ENCODE data around the gene CCDC188. TPM values are rescaled to one million over a fixed set of nuclear protein-coding genes. Genes with fewer than 3 reads are reported as not detected.

Gene CCDC188
- total RNA-seq, 1 experiment from 2014 or later, result not detected

DNA sequence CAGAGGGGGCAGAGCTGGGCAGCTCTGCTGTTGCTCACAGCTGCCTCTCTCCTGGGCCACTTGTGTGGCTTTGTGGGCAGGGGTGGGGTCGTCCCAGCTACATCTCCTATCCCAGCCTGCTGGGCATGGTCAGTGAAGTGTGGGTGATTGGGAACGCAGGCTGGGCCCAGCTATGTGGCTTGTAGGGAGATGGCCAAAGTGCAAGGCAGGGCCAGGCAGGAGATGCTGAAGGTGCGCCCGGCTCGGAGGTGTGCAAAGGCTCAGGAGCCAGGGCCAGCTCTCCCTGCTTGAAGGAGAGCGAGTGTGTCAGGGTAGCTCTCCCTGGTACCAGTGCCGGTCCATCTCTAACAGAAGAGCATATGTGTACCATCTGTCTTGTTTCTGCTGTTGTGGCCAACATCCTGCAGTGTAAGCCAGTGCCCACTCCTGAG lies 43.4 kb downstream of the CCDC188 start:
- Histone ChIP-seq H3K27ac (ENCODE audit: low read length) (no peak overlapping the region), H3K27me3 (ENCODE audit: control insufficient read depth, insufficient read depth, low read length) (no peaks in the 10 kb centered on the region), H3K4me1 (ENCODE audit: control insufficient read depth, insufficient read depth, low read length) (peaks cover 3% of the 10 kb centered on the region), H3K4me3 (ENCODE audit: low read depth in 2 of 2, low read length in 2 of 2) (no peak overlapping the region), H3K36me3 (ENCODE audit: control insufficient read depth, insufficient read depth, low read length) (peaks cover 3% of the 10 kb centered on the region), H3K9me3 (ENCODE audit: control insufficient read depth, insufficient read depth, low read depth, low read length) (no peaks in the 10 kb centered on the region)
- intact Hi-C loops (cut with micrococcal nuclease; ENCODE audit: unreplicated experiment), result no loop called here
- in situ Hi-C loops (cut with HindIII; ENCODE audit: low pct_unique_long_range_greater_than_20kb, low sequenced_read_pairs), result no loop called here
- DNase-seq (ENCODE audit: low read depth, low spot score) (no peak), ATAC-seq (no peak)
- BruUV-seq (replicated peaks), result no TSS peak
- TF ChIP-seq, protein P1, sequence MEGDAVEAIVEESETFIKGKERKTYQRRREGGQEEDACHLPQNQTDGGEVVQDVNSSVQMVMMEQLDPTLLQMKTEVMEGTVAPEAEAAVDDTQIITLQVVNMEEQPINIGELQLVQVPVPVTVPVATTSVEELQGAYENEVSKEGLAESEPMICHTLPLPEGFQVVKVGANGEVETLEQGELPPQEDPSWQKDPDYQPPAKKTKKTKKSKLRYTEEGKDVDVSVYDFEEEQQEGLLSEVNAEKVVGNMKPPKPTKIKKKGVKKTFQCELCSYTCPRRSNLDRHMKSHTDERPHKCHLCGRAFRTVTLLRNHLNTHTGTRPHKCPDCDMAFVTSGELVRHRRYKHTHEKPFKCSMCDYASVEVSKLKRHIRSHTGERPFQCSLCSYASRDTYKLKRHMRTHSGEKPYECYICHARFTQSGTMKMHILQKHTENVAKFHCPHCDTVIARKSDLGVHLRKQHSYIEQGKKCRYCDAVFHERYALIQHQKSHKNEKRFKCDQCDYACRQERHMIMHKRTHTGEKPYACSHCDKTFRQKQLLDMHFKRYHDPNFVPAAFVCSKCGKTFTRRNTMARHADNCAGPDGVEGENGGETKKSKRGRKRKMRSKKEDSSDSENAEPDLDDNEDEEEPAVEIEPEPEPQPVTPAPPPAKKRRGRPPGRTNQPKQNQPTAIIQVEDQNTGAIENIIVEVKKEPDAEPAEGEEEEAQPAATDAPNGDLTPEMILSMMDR (IDR thresholded peaks at IDR 0.05), result no peak
- no peak for TF ChIP-seq POLR2AphosphoS5 (IDR thresholded peaks at IDR 0.05; ENCODE audit: low read depth, low read length)
- TF ChIP-seq SIN3A (IDR thresholded peaks at IDR 0.05; ENCODE audit: borderline replicate concordance, insufficient read depth, low read depth, low read length), result no peak
- TF ChIP-seq TCF7L2 (IDR thresholded peaks at IDR 0.05; ENCODE audit: low read depth, low read length), result no peak
- TF ChIP-seq, protein P2, sequence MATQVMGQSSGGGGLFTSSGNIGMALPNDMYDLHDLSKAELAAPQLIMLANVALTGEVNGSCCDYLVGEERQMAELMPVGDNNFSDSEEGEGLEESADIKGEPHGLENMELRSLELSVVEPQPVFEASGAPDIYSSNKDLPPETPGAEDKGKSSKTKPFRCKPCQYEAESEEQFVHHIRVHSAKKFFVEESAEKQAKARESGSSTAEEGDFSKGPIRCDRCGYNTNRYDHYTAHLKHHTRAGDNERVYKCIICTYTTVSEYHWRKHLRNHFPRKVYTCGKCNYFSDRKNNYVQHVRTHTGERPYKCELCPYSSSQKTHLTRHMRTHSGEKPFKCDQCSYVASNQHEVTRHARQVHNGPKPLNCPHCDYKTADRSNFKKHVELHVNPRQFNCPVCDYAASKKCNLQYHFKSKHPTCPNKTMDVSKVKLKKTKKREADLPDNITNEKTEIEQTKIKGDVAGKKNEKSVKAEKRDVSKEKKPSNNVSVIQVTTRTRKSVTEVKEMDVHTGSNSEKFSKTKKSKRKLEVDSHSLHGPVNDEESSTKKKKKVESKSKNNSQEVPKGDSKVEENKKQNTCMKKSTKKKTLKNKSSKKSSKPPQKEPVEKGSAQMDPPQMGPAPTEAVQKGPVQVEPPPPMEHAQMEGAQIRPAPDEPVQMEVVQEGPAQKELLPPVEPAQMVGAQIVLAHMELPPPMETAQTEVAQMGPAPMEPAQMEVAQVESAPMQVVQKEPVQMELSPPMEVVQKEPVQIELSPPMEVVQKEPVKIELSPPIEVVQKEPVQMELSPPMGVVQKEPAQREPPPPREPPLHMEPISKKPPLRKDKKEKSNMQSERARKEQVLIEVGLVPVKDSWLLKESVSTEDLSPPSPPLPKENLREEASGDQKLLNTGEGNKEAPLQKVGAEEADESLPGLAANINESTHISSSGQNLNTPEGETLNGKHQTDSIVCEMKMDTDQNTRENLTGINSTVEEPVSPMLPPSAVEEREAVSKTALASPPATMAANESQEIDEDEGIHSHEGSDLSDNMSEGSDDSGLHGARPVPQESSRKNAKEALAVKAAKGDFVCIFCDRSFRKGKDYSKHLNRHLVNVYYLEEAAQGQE (IDR thresholded peaks at IDR 0.05; ENCODE audit: insufficient read depth in 1 of 2, low read depth in 2 of 2, low read length in 1 of 2), result no peak
- ChIA-PET POLR2A (no interaction called here), CTCF (interaction anchor here (0.6 kb wide), 2 partner anchors 141 to 794 kb away, joined by 3 to 7 read pairs; no protein-coding TSS in a partner anchor)

DNA sequence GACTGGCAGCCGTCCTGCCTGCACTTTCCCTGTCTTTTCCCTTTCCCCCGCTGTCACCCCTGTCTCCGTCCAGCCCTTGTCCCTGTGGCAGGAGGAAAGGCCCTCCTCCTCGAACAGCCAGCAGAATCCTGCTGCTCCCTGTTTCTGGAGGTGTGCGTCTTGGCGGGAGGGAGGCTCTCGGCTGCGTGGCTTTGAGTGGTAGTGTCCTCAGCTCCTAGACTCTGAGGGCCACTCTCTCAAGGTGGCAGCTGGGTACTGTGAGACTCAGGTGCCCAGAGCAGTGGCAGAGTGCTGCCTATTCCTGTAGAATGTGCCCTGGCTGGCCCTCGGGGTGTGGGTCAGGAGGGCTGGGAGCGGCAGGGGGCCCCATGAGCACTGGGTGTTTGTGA lies 44.0 kb downstream of the CCDC188 start:
- BruUV-seq (replicated peaks), result no TSS peak
- no peak for TF ChIP-seq SIN3A (IDR thresholded peaks at IDR 0.05; ENCODE audit: borderline replicate concordance, insufficient read depth, low read depth, low read length)
- TF ChIP-seq POLR2AphosphoS5 (IDR thresholded peaks at IDR 0.05; ENCODE audit: low read depth, low read length), result no peak
- TF ChIP-seq, protein P2 (IDR thresholded peaks at IDR 0.05; ENCODE audit: insufficient read depth in 1 of 2, low read depth in 2 of 2, low read length in 1 of 2), result no peak
- no peak for TF ChIP-seq TCF7L2 (IDR thresholded peaks at IDR 0.05; ENCODE audit: low read depth, low read length)
- TF ChIP-seq, protein P1 (IDR thresholded peaks at IDR 0.05), result no peak
- intact Hi-C loops (cut with micrococcal nuclease; ENCODE audit: unreplicated experiment), result no loop called here
- DNase-seq (ENCODE audit: low read depth, low spot score) (no peak), ATAC-seq (no peak)
- POLR2A ChIA-PET, result no interaction called here
- H3K4me1 ChIP-seq (ENCODE audit: control insufficient read depth, insufficient read depth, low read length), result no peaks in the 10 kb centered on the region
- H3K4me3 ChIP-seq (ENCODE audit: low read depth in 2 of 2, low read length in 2 of 2), result no peak overlapping the region
- in situ Hi-C loops (cut with HindIII; ENCODE audit: low pct_unique_long_range_greater_than_20kb, low sequenced_read_pairs), result no loop called here
- H3K36me3 ChIP-seq (ENCODE audit: control insufficient read depth, insufficient read depth, low read length), result peaks cover 3% of the 10 kb centered on the region
- H3K27ac ChIP-seq (ENCODE audit: low read length), result no peak overlapping the region
- CTCF ChIA-PET, result interaction anchor here (0.6 kb wide), 1 partner anchor 795 kb away, joined by 7 read pairs; no protein-coding TSS in a partner anchor
- no peaks in the 10 kb centered on the region for H3K9me3 ChIP-seq (ENCODE audit: control insufficient read depth, insufficient read depth, low read depth, low read length)
- no peaks in the 10 kb centered on the region for H3K27me3 ChIP-seq (ENCODE audit: control insufficient read depth, insufficient read depth, low read length)
